ENCODE measurements around the gene CALB2.

DNA sequence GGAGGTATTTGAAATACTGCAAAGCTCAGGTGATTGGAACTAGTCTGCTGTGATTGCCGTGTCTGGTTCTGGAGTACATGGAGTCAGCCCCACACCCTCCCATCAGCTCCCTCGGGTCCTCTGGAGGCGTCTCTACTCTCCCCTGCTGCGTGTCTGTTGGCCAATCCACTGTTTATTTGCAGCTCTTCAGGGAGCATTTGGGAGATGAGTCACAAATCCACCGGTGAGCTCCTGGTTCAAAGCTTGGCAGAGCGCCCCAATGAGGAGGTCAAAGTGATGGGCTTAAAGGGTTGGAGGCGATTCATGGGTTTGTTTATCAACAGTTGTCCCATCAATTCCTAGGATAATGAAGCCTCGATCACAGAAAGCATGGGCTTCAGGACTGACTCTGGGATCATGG lies 14.6 kb downstream of the CALB2 start:
- TF ChIP-seq, protein P1, sequence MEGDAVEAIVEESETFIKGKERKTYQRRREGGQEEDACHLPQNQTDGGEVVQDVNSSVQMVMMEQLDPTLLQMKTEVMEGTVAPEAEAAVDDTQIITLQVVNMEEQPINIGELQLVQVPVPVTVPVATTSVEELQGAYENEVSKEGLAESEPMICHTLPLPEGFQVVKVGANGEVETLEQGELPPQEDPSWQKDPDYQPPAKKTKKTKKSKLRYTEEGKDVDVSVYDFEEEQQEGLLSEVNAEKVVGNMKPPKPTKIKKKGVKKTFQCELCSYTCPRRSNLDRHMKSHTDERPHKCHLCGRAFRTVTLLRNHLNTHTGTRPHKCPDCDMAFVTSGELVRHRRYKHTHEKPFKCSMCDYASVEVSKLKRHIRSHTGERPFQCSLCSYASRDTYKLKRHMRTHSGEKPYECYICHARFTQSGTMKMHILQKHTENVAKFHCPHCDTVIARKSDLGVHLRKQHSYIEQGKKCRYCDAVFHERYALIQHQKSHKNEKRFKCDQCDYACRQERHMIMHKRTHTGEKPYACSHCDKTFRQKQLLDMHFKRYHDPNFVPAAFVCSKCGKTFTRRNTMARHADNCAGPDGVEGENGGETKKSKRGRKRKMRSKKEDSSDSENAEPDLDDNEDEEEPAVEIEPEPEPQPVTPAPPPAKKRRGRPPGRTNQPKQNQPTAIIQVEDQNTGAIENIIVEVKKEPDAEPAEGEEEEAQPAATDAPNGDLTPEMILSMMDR (IDR thresholded peaks at IDR 0.05) = no peak
- no peak for TF ChIP-seq ZFX (IDR thresholded peaks at IDR 0.05; ENCODE audit: borderline replicate concordance)

Measured in 22Rv1 (cell line).